ENCODE measurements around the gene FIG4.

GRCh38 chr6:109772883-109773431, 81.9 kb downstream of the FIG4 start:
- TF ChIP-seq CTCF (IDR thresholded peaks at IDR 0.05) (no peak), POLR2A (IDR thresholded peaks at IDR 0.05) (no peak), EP300 (IDR thresholded peaks at IDR 0.05) (no peak)

Data from stomach (tissue), 4 donors.